OCI-LY7 (cell line): Measurements from ENCODE around the gene ST6GALNAC5. TPM values are rescaled to one million over a fixed set of nuclear protein-coding genes. Genes with fewer than 3 reads are reported as not detected.

Experiments
- BruUV-seq: library from RNA; stranded (reverse); fragments of 400-500 nt; replicated peaks from 2 replicates; lab custom pipeline; 2021; lab: Mats Ljungman, UMichigan
- CTCF ChIA-PET: fragments of 300-600 bp; sonication (Branson Sonifier 250); formaldehyde crosslinking; loops from one replicate; lab custom pipeline; 2022; ENCODE audit warnings: antibody characterized with exemption; ENCODE audit not compliant: unreplicated experiment; lab: Charles Lee
- POLR2A ChIA-PET: fragments of 300-600 bp; sonication (Branson Sonifier 250); formaldehyde crosslinking; loops from one replicate; lab custom pipeline; 2022; ENCODE audit warnings: antibody characterized with exemption; lab: Charles Lee
- DNase-seq: peaks from one replicate; pipeline ENCODE4 v3.0.0-alpha.2; 2015; ENCODE audit warnings: low spot score
- H2AFZ ChIP-seq: fragments of 200-600 bp; sonication (generic), shearing (Covaris generic); 2 replicates; pipeline ENCODE4 v1.6.1; 2014; ENCODE audit warnings: mild to moderate bottlenecking, antibody characterized with exemption, low read length, moderate library complexity
- H3K27ac ChIP-seq: fragments of 200-600 bp; sonication (generic); 2 replicates; pipeline ENCODE4 v1.5.1; 2014; ENCODE audit warnings: mixed run types, low read depth, mild to moderate bottlenecking, moderate library complexity, low read length, inconsistent platforms; ENCODE audit not compliant: poor library complexity, severe bottlenecking
- H3K36me3 ChIP-seq: fragments of 200-600 bp; sonication (generic); 2 replicates; pipeline ENCODE4 v1.6.1; 2014; ENCODE audit warnings: mild to moderate bottlenecking, antibody characterized with exemption, low read length, moderate library complexity, mixed read lengths; ENCODE audit not compliant: insufficient read depth
- H3K4me1 ChIP-seq: fragments of 200-600 bp; sonication (generic); 2 replicates; pipeline ENCODE4 v1.5.1; 2014; ENCODE audit warnings: mild to moderate bottlenecking, low read length; ENCODE audit not compliant: insufficient read depth, poor library complexity, severe bottlenecking
- H3K4me2 ChIP-seq: fragments of 200-600 bp; sonication (generic); 2 replicates; pipeline ENCODE4 v1.6.1; 2014; ENCODE audit warnings: mild to moderate bottlenecking, low read length
- H3K4me3 ChIP-seq: fragments of 200-600 bp; sonication (generic); 2 replicates; pipeline ENCODE4 v1.5.1; 2014; ENCODE audit warnings: mild to moderate bottlenecking, low read depth, low read length; ENCODE audit not compliant: poor library complexity, severe bottlenecking
- H3K79me2 ChIP-seq: fragments of 200-600 bp; sonication (generic); 2 replicates; pipeline ENCODE4 v1.6.1; 2016; ENCODE audit warnings: low read depth, mild to moderate bottlenecking, low read length, moderate library complexity, mixed read lengths; ENCODE audit not compliant: insufficient read depth
- H3K9me2 ChIP-seq: fragments of 200-600 bp; sonication (generic); 2 replicates; pipeline ENCODE4 v1.6.1; 2016; ENCODE audit warnings: mild to moderate bottlenecking, low read length, mixed read lengths; ENCODE audit not compliant: insufficient read depth
- H3K9me3 ChIP-seq: fragments of 200-600 bp; sonication (generic); 2 replicates; pipeline ENCODE4 v1.6.1; 2014; ENCODE audit warnings: mild to moderate bottlenecking, mixed run types, low read length, mixed read lengths
- H4K20me1 ChIP-seq: fragments of 200-600 bp; sonication (generic); 2 replicates; pipeline ENCODE4 v1.6.1; 2014; ENCODE audit warnings: mild to moderate bottlenecking, antibody characterized with exemption, low read length, moderate library complexity, mixed read lengths; ENCODE audit not compliant: insufficient read depth
- CTCF ChIP-seq: fragments of 200-600 bp; sonication (generic); conservative IDR thresholded peaks from 2 replicates; pipeline ENCODE4 v1.5.1; 2014; ENCODE audit warnings: mild to moderate bottlenecking, antibody characterized with exemption, low read length, moderate library complexity, mixed read lengths
- EZH2phosphoT487 ChIP-seq: fragments of 200-600 bp; sonication (generic); IDR thresholded peaks from 2 replicates; pipeline ENCODE4 v1.6.1; 2018; ENCODE audit warnings: low read depth, borderline replicate concordance, mild to moderate bottlenecking, mixed run types, antibody characterized with exemption, low read length, moderate library complexity, mixed read lengths
- intact Hi-C: fragments of 100-400 bp; cut with micrococcal nuclease; formaldehyde crosslinking; loops from one replicate; pipeline ENCODE4 v1.10.0; 2022; ENCODE audit not compliant: unreplicated experiment
- total RNA-seq, 2 experiments: library from RNA; depleted of rRNA in 1 of 2; stranded (reverse); fragments of >200 nt in 1 of 2; shearing (Covaris generic) in 1 of 2; gene quantifications; 2 replicates each; pipeline ENCODE4 v1.2.3, GENCODE V29; 2014 to 2022

Gene ST6GALNAC5
- total RNA-seq, 2 experiments from 2014 or later = not detected

GRCh38 chr1:77065693-77066342 is 198.5 kb downstream of the ST6GALNAC5 start:
- Histone ChIP-seq H3K36me3 (no peaks in the 10 kb centered on the region), H4K20me1 (no peaks in the 10 kb centered on the region), H3K4me3 (no peak overlapping the region), H3K27ac (no peak overlapping the region), H2AFZ (no peak overlapping the region), H3K9me2 (no peaks in the 10 kb centered on the region), H3K9me3 (no peaks in the 10 kb centered on the region), H3K4me2 (no peak overlapping the region), H3K79me2 (no peaks in the 10 kb centered on the region), H3K4me1 (no peaks in the 10 kb centered on the region)
- CTCF ChIA-PET = no interaction called here
- DNase-seq = no peak
- POLR2A ChIA-PET = no interaction called here
- intact Hi-C loops = no loop called here
- no peak for TF ChIP-seq CTCF
- TF ChIP-seq EZH2phosphoT487 = no peak
- BruUV-seq = no TSS peak

DNA sequence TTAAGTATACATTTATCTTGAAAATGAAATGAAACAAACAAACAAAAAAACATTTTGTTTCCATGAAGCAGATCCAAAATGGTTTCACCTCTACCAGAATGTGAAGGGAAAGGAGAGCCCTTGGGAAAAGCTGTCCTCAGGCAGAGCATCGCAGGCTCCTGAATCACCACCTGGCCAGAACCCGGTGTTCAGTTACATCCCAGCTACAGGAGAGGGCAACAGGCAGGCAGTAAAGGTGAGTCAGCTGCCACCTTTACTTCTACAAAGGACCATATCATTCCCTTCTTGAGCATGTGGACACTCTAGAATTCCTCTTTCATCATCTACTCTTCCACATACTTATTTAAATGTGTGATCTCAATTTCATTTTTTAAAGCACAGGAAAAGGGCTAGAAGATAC is 200.7 kb downstream of the ST6GALNAC5 start:
- ChIA-PET POLR2A (interaction anchor here (1.1 kb wide), 1 partner anchor 10 kb away, joined by 3 read pairs; no protein-coding TSS in a partner anchor), CTCF (no interaction called here)
- Histone ChIP-seq H3K9me2 (no peaks in the 10 kb centered on the region), H3K27ac (no peak overlapping the region), H3K79me2 (no peaks in the 10 kb centered on the region), H4K20me1 (no peaks in the 10 kb centered on the region), H3K9me3 (no peaks in the 10 kb centered on the region), H3K4me2 (no peak overlapping the region), H3K36me3 (no peaks in the 10 kb centered on the region), H3K4me3 (no peak overlapping the region), H2AFZ (no peak overlapping the region), H3K4me1 (no peaks in the 10 kb centered on the region)
- intact Hi-C loops = no loop called here
- no peak for DNase-seq
- TF ChIP-seq EZH2phosphoT487 (no peak), CTCF (no peak)
- BruUV-seq = no TSS peak

GRCh38 chr1:77076759-77077158 is 209.5 kb downstream of the ST6GALNAC5 start:
- TF ChIP-seq CTCF = no peak
- no peak for TF ChIP-seq EZH2phosphoT487
- H3K4me1 ChIP-seq = no peaks in the 10 kb centered on the region
- POLR2A ChIA-PET = no interaction called here
- no peak overlapping the region for H2AFZ ChIP-seq
- no peak overlapping the region for H3K27ac ChIP-seq
- CTCF ChIA-PET = no interaction called here
- no TSS peak for BruUV-seq
- DNase-seq = no peak
- H3K36me3 ChIP-seq = no peaks in the 10 kb centered on the region
- H3K79me2 ChIP-seq = no peaks in the 10 kb centered on the region
- no peaks in the 10 kb centered on the region for H3K9me3 ChIP-seq
- intact Hi-C loops = no loop called here
- no peak overlapping the region for H3K4me2 ChIP-seq
- H3K4me3 ChIP-seq = no peak overlapping the region
- no peaks in the 10 kb centered on the region for H3K9me2 ChIP-seq
- H4K20me1 ChIP-seq = no peaks in the 10 kb centered on the region
